Cardiac muscle cell (in vitro differentiated cells and primary cell): ENCODE measurements around the gene CORIN. TPM values are rescaled to one million over a fixed set of nuclear protein-coding genes. Genes with fewer than 3 reads are reported as not detected.

Experiments used
- DNase-seq, 2 donors: peaks; one replicate each; pipeline versions ENCODE4 v3.0.0 to v3.0.0-alpha.2; 2010 to 2017; ENCODE audit warnings: low read depth in 1 of 2, low spot score in 1 of 2
- H3K27ac ChIP-seq: fragments of 200-600 bp; sonication (generic); 2 replicates; pipeline ENCODE4 v1.5.1; 2016
- H3K27me3 ChIP-seq: fragments of 200-600 bp; sonication (generic); 2 replicates; pipeline ENCODE4 v1.6.0; 2016; ENCODE audit warnings: control low read depth
- H3K36me3 ChIP-seq: fragments of 200-600 bp; sonication (generic); 2 replicates; pipeline ENCODE4 v1.5.1; 2016; ENCODE audit warnings: control low read depth
- H3K4me1 ChIP-seq: fragments of 200-600 bp; sonication (generic); 2 replicates; pipeline ENCODE4 v1.8.1; 2017; ENCODE audit warnings: low read depth, mild to moderate bottlenecking, mixed run types
- H3K4me3 ChIP-seq: fragments of 200-600 bp; sonication (generic); 2 replicates; pipeline ENCODE4 v1.5.1; 2016; ENCODE audit warnings: mild to moderate bottlenecking
- H3K9me3 ChIP-seq: fragments of 200-600 bp; sonication (generic); 2 replicates; pipeline ENCODE4 v1.5.1; 2017; ENCODE audit warnings: low read depth, mild to moderate bottlenecking, control low read depth
- polyA plus RNA-seq: library from polyadenylated mRNA; unstranded; fragments of >200 nt; fragmentation: Nextera tagmentation; extraction: Ambion mirVana; gene quantifications from 2 replicates; pipeline ENCODE4 v1.2.1, GENCODE V29; 2016
- total RNA-seq: library from RNA; depleted of rRNA; stranded (reverse); fragments of >200 nt; gene quantifications from 2 replicates; pipeline ENCODE4 v1.2.3, GENCODE V29; 2016
- TF ChIP-seq, protein P1 (sequence below): IDR thresholded peaks from 2 replicates; pipeline ENCODE4 v1.5.1; 2012; ENCODE audit warnings: low read depth, mild to moderate bottlenecking, low read length

CORIN gene
- total and polyA plus RNA-seq, 2 experiments from 2014 or later: 110 to 169 TPM

DNA sequence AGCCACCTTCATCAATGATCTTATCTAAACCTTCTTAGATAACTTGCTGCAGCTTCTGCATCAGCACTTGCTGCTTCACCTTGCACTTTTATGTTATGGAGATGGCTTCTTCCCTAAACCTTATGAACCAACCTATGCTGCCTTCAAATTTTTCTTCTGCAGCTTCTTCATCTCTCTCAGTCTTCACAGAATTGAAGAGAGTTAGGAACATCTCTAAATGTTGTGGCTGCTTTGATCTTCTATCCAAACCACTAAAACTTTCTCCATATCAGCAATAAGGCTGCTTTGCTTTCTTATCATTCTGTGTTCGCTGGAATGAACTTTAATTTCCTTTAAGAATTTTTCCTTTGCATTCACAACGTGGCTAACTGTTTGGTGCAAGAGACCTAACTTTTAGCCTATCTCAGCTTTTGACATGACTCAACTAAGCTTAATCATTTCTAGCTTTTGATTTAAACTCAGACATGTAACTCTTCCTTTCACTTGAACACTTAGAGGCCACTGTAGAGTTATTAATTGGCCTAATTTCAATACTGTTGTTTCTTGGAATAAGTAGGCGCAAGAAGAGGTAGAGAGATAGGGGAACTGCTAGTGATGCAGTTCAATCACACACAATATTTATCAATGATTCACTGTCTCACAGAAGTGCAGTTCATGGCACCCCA, 36.1 kb upstream of the CORIN start:
- H3K27me3 ChIP-seq: no peaks in the 10 kb centered on the region
- no peaks in the 10 kb centered on the region for H3K9me3 ChIP-seq
- H3K4me1 ChIP-seq: no peaks in the 10 kb centered on the region
- peaks cover 57% of the 10 kb centered on the region for H3K36me3 ChIP-seq
- no peak overlapping the region for H3K4me3 ChIP-seq
- TF ChIP-seq, protein P1, sequence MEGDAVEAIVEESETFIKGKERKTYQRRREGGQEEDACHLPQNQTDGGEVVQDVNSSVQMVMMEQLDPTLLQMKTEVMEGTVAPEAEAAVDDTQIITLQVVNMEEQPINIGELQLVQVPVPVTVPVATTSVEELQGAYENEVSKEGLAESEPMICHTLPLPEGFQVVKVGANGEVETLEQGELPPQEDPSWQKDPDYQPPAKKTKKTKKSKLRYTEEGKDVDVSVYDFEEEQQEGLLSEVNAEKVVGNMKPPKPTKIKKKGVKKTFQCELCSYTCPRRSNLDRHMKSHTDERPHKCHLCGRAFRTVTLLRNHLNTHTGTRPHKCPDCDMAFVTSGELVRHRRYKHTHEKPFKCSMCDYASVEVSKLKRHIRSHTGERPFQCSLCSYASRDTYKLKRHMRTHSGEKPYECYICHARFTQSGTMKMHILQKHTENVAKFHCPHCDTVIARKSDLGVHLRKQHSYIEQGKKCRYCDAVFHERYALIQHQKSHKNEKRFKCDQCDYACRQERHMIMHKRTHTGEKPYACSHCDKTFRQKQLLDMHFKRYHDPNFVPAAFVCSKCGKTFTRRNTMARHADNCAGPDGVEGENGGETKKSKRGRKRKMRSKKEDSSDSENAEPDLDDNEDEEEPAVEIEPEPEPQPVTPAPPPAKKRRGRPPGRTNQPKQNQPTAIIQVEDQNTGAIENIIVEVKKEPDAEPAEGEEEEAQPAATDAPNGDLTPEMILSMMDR: no peak
- H3K27ac ChIP-seq: no peak overlapping the region
- no peak for DNase-seq

DNA sequence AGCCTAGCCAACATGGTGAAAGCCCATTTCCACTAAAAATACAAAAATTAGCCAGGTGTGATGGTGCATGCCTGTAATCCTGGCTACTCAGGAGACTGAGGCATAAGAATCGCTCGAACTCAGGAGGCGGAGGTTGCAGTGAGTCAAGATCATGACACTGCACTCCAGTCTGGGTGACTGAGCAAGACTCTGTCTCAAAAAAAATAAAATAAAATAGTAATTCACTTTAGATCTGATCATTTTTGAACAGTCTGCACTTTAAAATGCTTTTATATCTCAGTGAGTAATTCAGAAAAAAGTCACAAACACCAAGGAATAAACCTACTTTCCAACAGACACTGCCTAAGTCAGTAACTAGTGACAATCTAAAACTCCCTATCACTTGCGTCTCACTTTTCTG, 25.6 kb upstream of the CORIN start:
- Histone ChIP-seq H3K27ac (no peak overlapping the region), H3K36me3 (no peaks in the 10 kb centered on the region), H3K9me3 (no peaks in the 10 kb centered on the region), H3K4me1 (no peaks in the 10 kb centered on the region), H3K4me3 (no peak overlapping the region), H3K27me3 (no peaks in the 10 kb centered on the region)
- DNase-seq: no peak
- TF ChIP-seq, protein P1: no peak

DNA sequence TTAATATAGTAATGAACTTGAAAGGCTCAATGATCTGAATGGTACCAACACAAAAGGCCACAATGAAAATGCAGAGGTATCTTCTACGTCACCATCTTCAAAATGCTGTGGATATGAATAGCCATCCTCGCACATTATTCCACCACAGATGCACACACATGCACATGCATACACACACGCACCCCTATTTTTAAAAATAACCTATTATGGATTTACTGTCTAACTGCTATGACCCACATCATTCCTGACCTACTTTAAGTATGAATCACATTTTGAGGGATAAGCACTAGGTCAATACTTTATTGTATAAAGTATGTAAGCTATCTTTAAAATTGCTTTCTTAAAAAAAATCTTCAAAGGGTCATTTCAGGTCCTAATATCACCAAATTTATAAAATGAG, 24.4 kb upstream of the CORIN start:
- TF ChIP-seq, protein P1: no peak
- Histone ChIP-seq H3K27ac (no peak overlapping the region), H3K9me3 (no peaks in the 10 kb centered on the region), H3K36me3 (no peaks in the 10 kb centered on the region), H3K4me1 (no peaks in the 10 kb centered on the region), H3K27me3 (no peaks in the 10 kb centered on the region), H3K4me3 (no peak overlapping the region)
- DNase-seq: peak in 1 of 2 donors; percentile 19

DNA sequence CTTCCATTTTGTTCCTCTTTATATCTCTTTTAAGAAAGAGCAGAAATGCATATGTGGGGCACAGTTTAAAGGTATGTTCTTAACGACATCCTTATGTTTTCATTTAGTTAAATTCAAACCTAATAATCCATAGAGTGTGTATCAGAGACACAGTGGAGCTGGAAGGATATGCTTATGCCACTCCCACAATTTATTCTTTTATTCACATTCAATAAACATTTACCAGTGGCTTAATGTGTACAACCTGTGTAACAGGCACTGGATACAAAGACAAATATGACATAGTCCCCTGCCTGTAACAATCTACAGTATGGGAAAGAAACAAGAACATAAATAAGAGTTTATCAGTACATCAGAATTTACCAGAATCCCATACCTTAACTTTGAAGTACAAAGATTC, 22.4 kb upstream of the CORIN start:
- no peak for DNase-seq
- no peaks in the 10 kb centered on the region for H3K27me3 ChIP-seq
- no peaks in the 10 kb centered on the region for H3K36me3 ChIP-seq
- H3K4me1 ChIP-seq: peaks cover 5% of the 10 kb centered on the region
- H3K9me3 ChIP-seq: no peaks in the 10 kb centered on the region
- H3K4me3 ChIP-seq: no peak overlapping the region
- TF ChIP-seq, protein P1: no peak
- no peak overlapping the region for H3K27ac ChIP-seq

DNA sequence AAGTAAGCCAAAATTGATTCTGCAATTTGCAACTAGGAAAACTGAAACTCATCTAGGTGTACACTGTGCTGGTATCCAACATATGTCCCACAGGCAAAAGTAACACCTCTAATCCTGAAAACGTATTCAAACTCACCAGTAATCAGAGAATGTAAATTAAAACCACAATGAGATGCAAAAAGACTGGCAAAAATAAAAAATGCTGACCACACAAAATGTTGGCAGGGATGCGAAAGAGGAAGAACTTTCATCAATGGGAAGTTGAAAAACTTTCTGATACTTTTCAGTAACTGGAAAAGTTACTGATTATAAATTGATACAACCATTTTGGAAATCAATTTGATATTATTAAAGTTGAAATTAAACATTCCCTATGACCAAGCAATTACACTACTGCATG, 20.1 kb upstream of the CORIN start:
- Histone ChIP-seq H3K4me1 (peaks cover 5% of the 10 kb centered on the region), H3K9me3 (no peaks in the 10 kb centered on the region), H3K4me3 (no peak overlapping the region), H3K36me3 (peaks cover 7% of the 10 kb centered on the region), H3K27ac (no peak overlapping the region), H3K27me3 (no peaks in the 10 kb centered on the region)
- no peak for DNase-seq
- TF ChIP-seq, protein P1: no peak

DNA sequence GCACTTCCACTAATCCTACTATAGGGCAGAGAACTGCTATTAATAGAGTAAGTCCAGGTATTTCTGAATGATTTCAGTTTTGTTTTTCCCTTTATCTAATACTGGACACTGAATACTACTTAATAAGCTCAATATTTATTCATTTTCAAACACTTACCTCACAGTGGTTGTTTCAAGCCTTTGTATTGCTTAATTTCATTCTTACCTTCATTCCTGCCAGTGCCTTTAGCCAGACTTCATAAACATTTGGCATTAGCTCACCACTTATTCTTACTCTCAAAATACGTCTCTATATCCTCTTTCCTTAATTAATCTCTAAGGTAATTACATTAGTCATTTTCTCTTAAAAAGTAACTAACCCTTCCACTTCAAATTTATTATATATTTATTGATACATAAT, 18.8 kb upstream of the CORIN start:
- H3K4me3 ChIP-seq: no peak overlapping the region
- DNase-seq: no peak
- no peak overlapping the region for H3K27ac ChIP-seq
- peaks cover 7% of the 10 kb centered on the region for H3K36me3 ChIP-seq
- H3K4me1 ChIP-seq: peaks cover 5% of the 10 kb centered on the region
- TF ChIP-seq, protein P1: no peak
- H3K27me3 ChIP-seq: no peaks in the 10 kb centered on the region
- no peaks in the 10 kb centered on the region for H3K9me3 ChIP-seq
